Measurements from ENCODE around the gene ALOX15. TPM values are rescaled to one million over a fixed set of nuclear protein-coding genes. Genes with fewer than 3 reads are reported as not detected.

Gene ALOX15
- total RNA-seq, 1 experiment from 2014 or later: 1.8 TPM

GRCh38 chr17:4664230-4664629, 22.8 kb upstream of the ALOX15 start:
- Histone ChIP-seq H3K36me3 (ENCODE audit: low read depth) (no peaks in the 10 kb centered on the region), H3K4me2 (no peak overlapping the region), H3K27me3 (ENCODE audit: insufficient read depth, low read depth) (peaks cover 22% of the 10 kb centered on the region; the same call in 1 of the 2 replicates), H2AFZ (no peak overlapping the region), H4K20me1 (ENCODE audit: insufficient read depth) (no peaks in the 10 kb centered on the region), H3K27ac (no peak overlapping the region), H3F3A (ENCODE audit: insufficient read depth, low read depth) (peaks cover 3% of the 10 kb centered on the region; the same call in 1 of the 2 replicates), H3K4me3 (no peak overlapping the region), H3K79me2 (ENCODE audit: low read depth) (no peaks in the 10 kb centered on the region), H3K4me1 (replicated peaks; ENCODE audit: insufficient read depth) (no peaks in the 10 kb centered on the region), H3K9me2 (ENCODE audit: insufficient read depth) (no peaks in the 10 kb centered on the region), H3K9me3 (ENCODE audit: insufficient read depth, low read depth) (no peaks in the 10 kb centered on the region)
- no peak for TF ChIP-seq EZH2 (IDR thresholded peaks at IDR 0.05; ENCODE audit: low read depth)
- TF ChIP-seq CTCF (conservative IDR thresholded peaks at IDR 0.05): no peak
- intact Hi-C loops (cut with micrococcal nuclease; ENCODE audit: unreplicated experiment): no loop called here
- BruUV-seq (replicated peaks): no TSS peak
- no peak for DNase-seq
- ChIA-PET CTCF (no interaction called here), POLR2A (ENCODE audit: unreplicated experiment) (no interaction called here)

GRCh38 chr17:4663711-4664110, 22.2 kb upstream of the ALOX15 start:
- BruUV-seq (replicated peaks): no TSS peak
- Histone ChIP-seq H3K36me3 (ENCODE audit: low read depth) (no peaks in the 10 kb centered on the region), H3K4me3 (no peak overlapping the region), H2AFZ (no peak overlapping the region), H3F3A (ENCODE audit: insufficient read depth, low read depth) (no peaks in the 10 kb centered on the region; the same call in 1 of the 2 replicates), H3K79me2 (ENCODE audit: low read depth) (no peaks in the 10 kb centered on the region), H3K27ac (no peak overlapping the region), H3K4me2 (no peak overlapping the region), H4K20me1 (ENCODE audit: insufficient read depth) (no peaks in the 10 kb centered on the region), H3K9me3 (ENCODE audit: insufficient read depth, low read depth) (no peaks in the 10 kb centered on the region), H3K4me1 (replicated peaks; ENCODE audit: insufficient read depth) (no peaks in the 10 kb centered on the region), H3K9me2 (ENCODE audit: insufficient read depth) (no peaks in the 10 kb centered on the region), H3K27me3 (ENCODE audit: insufficient read depth, low read depth) (peaks cover 22% of the 10 kb centered on the region; the same call in 1 of the 2 replicates)
- ChIA-PET POLR2A (ENCODE audit: unreplicated experiment) (no interaction called here), CTCF (no interaction called here)
- TF ChIP-seq CTCF (conservative IDR thresholded peaks at IDR 0.05) (no peak), EZH2 (IDR thresholded peaks at IDR 0.05; ENCODE audit: low read depth) (no peak)
- intact Hi-C loops (cut with micrococcal nuclease; ENCODE audit: unreplicated experiment): no loop called here
- no peak for DNase-seq

- POLR2A ChIA-PET (ENCODE audit: unreplicated experiment): interaction anchor here (0.5 kb wide), 1 partner anchor 11 kb away, joined by 8 read pairs; no protein-coding TSS in a partner anchor
- no TSS peak for BruUV-seq (replicated peaks)
- CTCF ChIA-PET: no interaction called here
Observed at GRCh38 chr17:4658478-4659305, 17.2 kb upstream of the ALOX15 start.

More at GRCh38 chr17:4658478-4659305, 17.2 kb upstream of the ALOX15 start:
- no peaks in the 10 kb centered on the region for H3K36me3 ChIP-seq (ENCODE audit: low read depth)
- no peak for DNase-seq
- peaks cover 4% of the 10 kb centered on the region; the same call in 1 of the 2 replicates for H3F3A ChIP-seq (ENCODE audit: insufficient read depth, low read depth)
- H3K4me3 ChIP-seq: no peak overlapping the region
- 0 out of 2 replicates have a peak, but pooled peaks cover 9% of the 10 kb centered on the region for H3K27me3 ChIP-seq (ENCODE audit: insufficient read depth, low read depth)
- H2AFZ ChIP-seq: no peak overlapping the region
- H3K4me2 ChIP-seq: no peak overlapping the region
- no peak for TF ChIP-seq CTCF (conservative IDR thresholded peaks at IDR 0.05)
- TF ChIP-seq EZH2 (IDR thresholded peaks at IDR 0.05; ENCODE audit: low read depth): no peak
- no peaks in the 10 kb centered on the region for H3K79me2 ChIP-seq (ENCODE audit: low read depth)
- no peaks in the 10 kb centered on the region for H3K9me2 ChIP-seq (ENCODE audit: insufficient read depth)
- H4K20me1 ChIP-seq (ENCODE audit: insufficient read depth): no peaks in the 10 kb centered on the region
- H3K4me1 ChIP-seq (replicated peaks; ENCODE audit: insufficient read depth): no peaks in the 10 kb centered on the region
- H3K9me3 ChIP-seq (ENCODE audit: insufficient read depth, low read depth): no peaks in the 10 kb centered on the region
- intact Hi-C loops (cut with micrococcal nuclease; ENCODE audit: unreplicated experiment): no loop called here
- no peak overlapping the region for H3K27ac ChIP-seq

All from PC-9 (cell line).